ENCODE data around the gene DDAH1. TPM values are rescaled to one million over a fixed set of nuclear protein-coding genes. Genes with fewer than 3 reads are reported as not detected.

DDAH1 gene
- total and polyA plus RNA-seq, 11 donors = 5.7 to 33.9 (median 16.1) TPM

- peak overlapping the region in 1 of 12 donors; percentile 22 for H3K27ac ChIP-seq
- TF ChIP-seq POLR2A (IDR thresholded peaks at IDR 0.05) = no peak
- no peaks in the 10 kb centered on the region for H3K36me3 ChIP-seq
- intact Hi-C loops (cut with DNase I) = no loop called here
- H3K4me3 ChIP-seq = no peak overlapping the region
- H3K9me3 ChIP-seq = peaks cover 0 to 21% (median 8%) of the 10 kb centered on the region in 12 donors
- ATAC-seq = peak; percentile 20 to 67 (median 51)
- DNase-seq = no peak
- 83 to 87% (median 85%) methylated on average over 4 of the region's 4 CpGs for WGBS, 4 donors
- no peaks in the 10 kb centered on the region for H3K27me3 ChIP-seq
- H3K4me1 ChIP-seq = peaks cover 0 to 26% (median 0%) of the 10 kb centered on the region in 12 donors
These were observed 85.5 kb downstream of the DDAH1 start for GRCh38 chr1:85379203-85380136.

GRCh38 chr1:85378534-85378933 is 86.4 kb downstream of the DDAH1 start:
- 62 to 75% (median 64%) methylated on average over 2 of the region's 2 CpGs for WGBS, 4 donors
- no peak overlapping the region for H3K27ac ChIP-seq

GRCh38 chr1:85376356-85376755 is 88.6 kb downstream of the DDAH1 start:
- 66 to 90% (median 72%) methylated on average over 1 of the region's 1 CpG for WGBS, 4 donors
- intact Hi-C loops (cut with DNase I) = no loop called here
- H3K27me3 ChIP-seq = no peaks in the 10 kb centered on the region
- TF ChIP-seq POLR2A (IDR thresholded peaks at IDR 0.05) = no peak
- TF ChIP-seq CTCF (IDR thresholded peaks at IDR 0.05) = no peak
- H3K36me3 ChIP-seq = no peaks in the 10 kb centered on the region
- H3K4me3 ChIP-seq = no peak overlapping the region
- H3K9me3 ChIP-seq = no peaks in the 10 kb centered on the region
- no peak for DNase-seq
- H3K27ac ChIP-seq = no peak overlapping the region
- H3K4me1 ChIP-seq = peaks cover 0 to 36% (median 4%) of the 10 kb centered on the region in 12 donors
- no peak for ATAC-seq

More at GRCh38 chr1:85378534-85378933, 86.4 kb downstream of the DDAH1 start:
- TF ChIP-seq POLR2A (IDR thresholded peaks at IDR 0.05) (no peak), CTCF (IDR thresholded peaks at IDR 0.05) (no peak)
- no peak for ATAC-seq
- no peaks in the 10 kb centered on the region for H3K36me3 ChIP-seq
- DNase-seq = no peak
- no peak overlapping the region for H3K4me3 ChIP-seq
- H3K9me3 ChIP-seq = peaks cover 0 to 20% (median 8%) of the 10 kb centered on the region in 12 donors
- no peaks in the 10 kb centered on the region for H3K27me3 ChIP-seq
- H3K4me1 ChIP-seq = peaks cover 0 to 31% (median 0%) of the 10 kb centered on the region in 12 donors
- intact Hi-C loops (cut with DNase I) = no loop called here

GRCh38 chr1:85375493-85375892 is 89.5 kb downstream of the DDAH1 start:
- WGBS, 4 donors = 89 to 95% (median 94%) methylated on average over 2 of the region's 2 CpGs
- peaks cover 0 to 36% (median 4%) of the 10 kb centered on the region in 12 donors for H3K4me1 ChIP-seq
- no peak for ATAC-seq
- DNase-seq = no peak
- intact Hi-C loops (cut with DNase I) = no loop called here
- H3K36me3 ChIP-seq = no peaks in the 10 kb centered on the region
- H3K27me3 ChIP-seq = no peaks in the 10 kb centered on the region
- H3K27ac ChIP-seq = no peak overlapping the region
- TF ChIP-seq CTCF (IDR thresholded peaks at IDR 0.05) (no peak), POLR2A (IDR thresholded peaks at IDR 0.05) (no peak)
- no peaks in the 10 kb centered on the region for H3K9me3 ChIP-seq
- no peak overlapping the region for H3K4me3 ChIP-seq

All from heart left ventricle (tissue), 16 donors.